NCI-H748 (cell line): ENCODE data around the gene MEST.
A peak's percentile ranks its signal among the peaks of the same experiment; 100 is the strongest.
"Not testable (repeated sequence)": the region's sequence is repeated elsewhere in the genome, so short reads cannot be mapped to it uniquely, and the experiment has no call there.

Source experiments
- DNase-seq: peaks from one replicate; lab custom pipeline; 2025; ENCODE audit not compliant: unreplicated experiment; lab: John Stamatoyannopoulos, UW

MEST gene, protein sequence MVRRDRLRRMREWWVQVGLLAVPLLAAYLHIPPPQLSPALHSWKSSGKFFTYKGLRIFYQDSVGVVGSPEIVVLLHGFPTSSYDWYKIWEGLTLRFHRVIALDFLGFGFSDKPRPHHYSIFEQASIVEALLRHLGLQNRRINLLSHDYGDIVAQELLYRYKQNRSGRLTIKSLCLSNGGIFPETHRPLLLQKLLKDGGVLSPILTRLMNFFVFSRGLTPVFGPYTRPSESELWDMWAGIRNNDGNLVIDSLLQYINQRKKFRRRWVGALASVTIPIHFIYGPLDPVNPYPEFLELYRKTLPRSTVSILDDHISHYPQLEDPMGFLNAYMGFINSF

DNA sequence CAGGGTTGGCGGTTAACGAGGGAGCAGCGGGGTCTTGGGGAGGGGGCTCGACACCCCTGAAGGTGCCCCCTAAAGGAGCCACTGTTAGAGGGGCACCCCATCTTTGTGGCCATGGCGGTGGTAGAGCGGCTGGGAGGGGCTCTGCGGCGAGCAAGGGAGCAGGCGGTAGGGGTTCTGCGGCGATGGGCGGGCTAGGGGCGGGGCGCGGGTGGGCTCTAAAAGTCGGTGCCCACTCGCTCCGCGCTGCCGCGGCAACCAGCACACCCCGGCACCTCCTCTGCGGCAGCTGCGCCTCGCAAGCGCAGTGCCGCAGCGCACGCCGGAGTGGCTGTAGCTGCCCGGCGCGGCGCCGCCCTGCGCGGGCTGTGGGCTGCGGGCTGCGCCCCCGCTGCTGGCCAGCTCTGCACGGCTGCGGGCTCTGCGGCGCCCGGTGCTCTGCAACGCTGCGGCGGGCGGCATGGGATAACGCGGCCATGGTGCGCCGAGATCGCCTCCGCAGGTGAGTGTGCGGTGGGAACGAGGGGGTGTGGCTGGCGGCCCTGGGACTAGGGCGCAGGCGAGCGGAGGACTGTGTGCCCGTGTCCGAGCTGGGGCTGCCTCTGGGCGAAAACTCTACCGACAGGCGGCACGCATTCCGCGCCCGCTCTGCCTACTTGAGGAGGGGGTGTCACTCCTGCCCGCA is at the start of gene MEST:
TSS of gene MEST (plus strand) at position 245 of the 682 bp plus-strand sequence. CDS start at position 474, 229 bp downstream.
- peak; percentile 83 for DNase-seq

- DNase-seq, result peak; percentile 47
Observed at GRCh38 chr7:130442601-130443000, 49.3 kb upstream of the MEST start.

- DNase-seq, result no peak
Observed at GRCh38 chr7:130444234-130444633, 47.7 kb upstream of the MEST start.

DNA sequence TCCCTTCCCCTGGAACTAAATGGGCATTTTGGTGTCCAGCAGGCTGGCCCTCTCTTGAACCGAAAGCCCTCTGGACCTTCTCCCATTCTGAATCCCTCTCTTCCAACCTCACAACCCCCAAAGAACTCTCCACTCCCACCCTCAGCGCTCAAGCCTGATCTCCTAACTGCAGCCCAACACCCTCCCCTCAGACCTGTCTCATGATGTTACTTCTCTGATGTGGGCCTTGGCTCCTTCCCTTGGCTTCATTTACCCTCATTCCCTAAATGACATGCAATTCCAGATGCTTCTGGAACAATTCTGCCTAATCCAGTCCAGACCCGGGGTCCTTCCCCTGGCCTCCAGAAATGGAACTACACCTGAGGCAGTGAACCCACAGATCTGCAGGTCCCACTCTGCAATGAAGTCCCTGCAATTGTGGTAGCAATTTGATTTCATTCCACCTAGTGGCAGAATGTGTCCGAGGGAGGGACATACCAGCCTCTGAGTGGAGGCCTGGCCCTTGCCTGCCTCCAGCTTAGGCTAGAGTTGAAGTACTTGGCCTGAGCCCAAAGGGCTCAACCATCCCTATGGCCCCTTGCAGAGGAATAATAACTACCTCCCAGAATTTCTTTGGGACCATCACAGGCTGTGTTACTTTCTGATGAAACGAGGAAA is 47.0 kb upstream of the MEST start:
- no peak for DNase-seq

GRCh38 chr7:130446259-130446658 is 45.6 kb upstream of the MEST start:
- DNase-seq, result no peak

GRCh38 chr7:130451344-130451743 is 40.5 kb upstream of the MEST start:
- not testable (repeated sequence) for DNase-seq

DNA sequence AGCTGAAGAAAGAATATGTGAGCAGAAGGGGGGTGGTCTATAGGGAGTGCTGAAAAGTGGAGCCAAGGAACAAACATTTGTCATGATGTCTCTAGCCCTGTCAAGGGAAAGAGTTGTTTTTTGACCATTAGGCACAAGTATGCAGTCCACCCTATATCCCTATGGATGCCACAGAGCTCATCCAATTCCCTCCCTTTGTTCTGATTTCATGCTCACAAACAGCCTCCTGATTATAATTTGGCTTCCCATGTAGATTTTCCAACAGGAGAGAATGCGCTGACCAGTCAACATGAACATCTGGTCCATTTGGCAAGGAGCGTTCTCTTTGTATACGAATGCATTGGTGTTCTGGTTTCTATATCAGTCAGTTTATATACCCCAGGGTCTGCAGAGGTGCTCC is 38.9 kb upstream of the MEST start:
- DNase-seq, result no peak

DNA sequence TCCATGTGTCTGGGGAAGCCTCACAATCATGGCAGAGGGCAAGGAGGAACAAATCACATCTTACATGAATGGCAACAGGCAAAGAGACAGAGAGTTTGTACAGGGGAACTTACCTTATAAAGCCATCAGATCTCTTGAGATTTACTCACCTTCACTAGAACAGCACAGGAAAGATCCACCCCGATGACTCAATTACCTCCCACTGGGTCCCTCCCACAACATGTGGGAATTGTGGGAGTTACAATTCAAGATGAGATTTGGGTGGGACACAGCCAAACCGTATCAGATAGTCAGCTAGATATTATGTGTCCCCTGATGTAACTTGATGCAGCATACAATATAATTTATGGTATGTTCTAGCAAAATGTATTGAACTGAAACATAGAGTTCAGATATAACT is 36.9 kb upstream of the MEST start:
- no peak for DNase-seq

GRCh38 chr7:130458257-130458656 is 33.6 kb upstream of the MEST start:
- no peak for DNase-seq

GRCh38 chr7:130461272-130461671 is 30.6 kb upstream of the MEST start:
- DNase-seq, result no peak

DNA sequence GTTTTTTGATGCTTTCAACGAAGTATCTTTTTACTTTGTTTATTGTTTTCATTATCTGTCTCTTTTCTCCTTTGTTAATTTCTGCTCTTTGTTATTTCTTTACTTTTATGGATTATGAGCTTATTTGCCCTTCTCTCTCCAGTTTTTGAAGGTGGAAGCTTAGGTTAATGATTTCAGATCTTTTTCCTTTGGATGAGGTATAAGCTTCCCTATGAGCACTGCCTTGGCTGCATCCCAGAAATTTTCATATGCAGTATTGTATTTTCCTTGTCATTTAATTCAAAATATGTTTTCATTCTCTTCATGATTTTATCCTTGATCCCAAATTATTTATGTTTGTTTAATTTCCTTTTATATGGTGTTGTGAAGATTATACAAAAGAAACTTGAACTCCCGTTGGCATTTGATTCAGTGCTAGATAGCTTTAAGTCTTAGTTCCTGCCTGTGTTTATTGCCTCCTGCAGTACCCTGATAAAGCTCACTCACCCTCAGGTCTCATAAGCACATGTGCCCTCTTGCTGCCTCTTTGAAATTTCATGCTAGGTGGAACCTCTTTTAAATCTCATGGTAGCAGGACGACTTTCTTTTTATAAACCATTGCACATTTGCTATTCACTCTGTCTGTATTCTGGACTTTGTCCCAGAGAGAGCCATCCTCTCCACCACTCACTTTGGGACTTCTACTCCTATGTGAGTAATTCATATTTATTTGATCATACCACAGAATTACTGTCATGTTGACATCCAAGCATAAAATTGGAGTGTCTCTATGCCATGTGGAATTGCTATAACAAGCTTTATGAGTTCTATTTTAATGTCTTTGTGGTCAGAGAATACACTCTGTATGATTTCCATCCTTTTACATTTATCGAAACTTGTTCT is 28.1 kb upstream of the MEST start:
- no peak for DNase-seq

DNA sequence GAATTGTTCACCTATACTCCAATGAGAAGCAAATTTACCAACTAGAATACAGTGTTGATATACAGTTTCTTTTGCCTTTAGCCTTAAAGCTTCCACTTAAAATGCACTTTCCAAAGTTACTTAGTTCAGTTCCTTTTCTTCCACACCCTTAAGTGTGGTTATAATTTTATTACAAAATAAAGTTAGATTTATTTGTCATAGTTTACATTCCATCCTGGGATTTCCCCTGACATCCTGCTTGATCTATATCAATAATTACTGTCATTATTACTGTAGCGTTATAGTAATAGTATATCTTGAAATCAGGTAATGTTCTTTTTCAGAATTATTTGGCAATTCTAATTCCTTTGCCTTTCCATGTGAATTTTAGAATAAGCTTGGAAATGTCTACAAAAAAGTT is 23.3 kb upstream of the MEST start:
- no peak for DNase-seq

- no peak for DNase-seq
Observed at GRCh38 chr7:130471974-130472373, 19.9 kb upstream of the MEST start.

DNA sequence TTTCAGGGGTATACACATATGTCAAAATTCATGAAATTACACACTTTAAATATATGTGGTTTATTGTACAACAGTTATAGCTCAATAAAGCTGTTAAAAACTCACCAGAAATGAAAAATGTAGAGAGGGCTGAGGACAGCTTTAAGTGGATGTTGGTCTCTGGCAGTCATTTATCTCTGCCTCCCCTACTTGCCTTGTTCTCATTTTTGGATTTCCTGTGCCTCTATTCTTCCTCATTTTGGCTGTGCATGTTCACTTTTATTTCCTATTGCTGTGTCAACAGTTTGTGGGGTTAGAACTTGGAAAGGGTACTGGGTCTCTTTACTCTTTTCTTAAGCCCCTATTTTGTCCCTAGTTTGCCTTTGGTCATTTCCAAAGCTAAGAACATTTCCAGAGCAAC is 18.6 kb upstream of the MEST start:
- DNase-seq, result no peak

GRCh38 chr7:130473876-130474275 is 18.0 kb upstream of the MEST start:
- peak; percentile 64 for DNase-seq

DNA sequence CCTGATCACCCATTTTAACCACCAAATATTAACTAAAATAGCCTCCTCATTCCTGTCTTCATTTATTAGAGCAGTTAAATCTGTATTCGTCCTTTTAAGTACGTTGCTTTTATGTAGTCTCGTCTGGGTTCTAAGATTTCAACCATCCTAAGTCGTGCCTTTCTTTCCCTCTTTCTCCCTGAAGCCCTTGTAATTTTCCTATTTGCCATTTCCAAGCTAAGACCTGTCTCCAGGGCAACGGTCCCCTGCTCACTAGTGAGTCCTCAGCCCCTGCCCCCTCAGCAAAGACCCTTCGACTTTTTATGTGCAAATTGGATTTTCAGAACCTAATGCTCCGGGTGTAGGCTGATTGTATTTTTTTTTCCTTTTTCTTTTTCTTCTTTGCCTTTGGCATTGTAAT is 16.1 kb upstream of the MEST start:
- DNase-seq, result no peak

- no peak for DNase-seq
Observed at GRCh38 chr7:130476297-130477150, 15.4 kb upstream of the MEST start.

GRCh38 chr7:130478991-130479390 is 12.9 kb upstream of the MEST start:
- DNase-seq, result no peak

DNA sequence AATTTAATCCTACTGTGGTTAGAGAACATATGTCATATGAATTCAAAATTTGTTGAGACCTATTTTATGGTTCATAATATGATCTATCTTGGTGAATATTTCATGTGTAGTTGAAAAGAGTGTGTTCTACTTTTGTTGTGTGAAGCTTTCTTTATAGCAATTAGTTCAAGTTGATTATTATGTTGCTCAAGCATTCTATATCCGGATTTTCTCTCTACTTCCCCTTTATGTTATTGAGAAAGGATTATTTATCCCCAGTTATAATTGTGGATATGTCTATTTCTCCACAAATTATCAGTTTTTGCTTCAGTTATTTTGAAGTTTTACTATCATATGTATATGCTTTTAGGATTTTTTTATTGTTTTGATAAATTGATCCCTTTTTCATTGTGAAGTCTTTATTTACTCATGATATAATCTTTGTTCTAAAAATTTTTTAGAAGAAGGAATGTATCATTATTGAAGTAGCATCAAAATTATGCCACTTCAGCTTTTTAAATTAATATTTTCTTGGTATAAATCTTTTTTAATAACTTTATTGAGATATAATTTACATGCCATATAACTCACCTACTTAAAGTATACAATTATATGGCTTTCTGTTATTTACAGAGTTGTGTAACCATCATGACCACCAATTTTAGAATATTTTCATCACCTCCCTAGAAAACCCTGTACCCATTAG is 12.0 kb upstream of the MEST start:
- DNase-seq, result no peak

GRCh38 chr7:130481898-130482297 is 10.0 kb upstream of the MEST start:
- DNase-seq, result no peak
